Measurements from ENCODE around the gene LDB3.

LDB3 gene

GRCh38 chr10:86649471-86650150 is 18.7 kb upstream of the LDB3 start:
- Histone ChIP-seq H3K4me3 (no peak overlapping the region), H3K36me3 (no peaks in the 10 kb centered on the region), H3K4me2 (peak overlapping the region in 7 of 11 experiments; percentile 12 to 49 (median 37); a peak in 12 of 22 replicates), H3K9ac (no peak overlapping the region), H4K20me1 (no peaks in the 10 kb centered on the region; a peak in 1 of 22 replicates), H3K27ac (no peak overlapping the region), H3K9me3 (replicated peaks in 1 of 11) (no peaks in the 10 kb centered on the region), H3K27me3 (no peaks in the 10 kb centered on the region), H3K4me1 (peaks cover 0 to 26% (median 14%) of the 10 kb centered on the region in 10 experiments; a peak in 11 of 20 replicates)
- TF ChIP-seq Cebpa-rat (IDR thresholded peaks at IDR 0.05): no peak

GRCh38 chr10:86650151-86650550 is 18.2 kb upstream of the LDB3 start:
- no peaks in the 10 kb centered on the region for H3K9me3 ChIP-seq (replicated peaks in 1 of 11)
- no peaks in the 10 kb centered on the region for H3K27me3 ChIP-seq
- H3K27ac ChIP-seq: no peak overlapping the region
- no peaks in the 10 kb centered on the region; a peak in 1 of 22 replicates for H4K20me1 ChIP-seq
- no peaks in the 10 kb centered on the region for H3K36me3 ChIP-seq
- TF ChIP-seq Cebpa-rat (IDR thresholded peaks at IDR 0.05): no peak
- peak overlapping the region in 7 of 11 experiments; percentile 12 to 49 (median 37); a peak in 12 of 22 replicates for H3K4me2 ChIP-seq
- H3K9ac ChIP-seq: no peak overlapping the region
- peaks cover 0 to 26% (median 14%) of the 10 kb centered on the region in 10 experiments; a peak in 11 of 20 replicates for H3K4me1 ChIP-seq
- no peak overlapping the region for H3K4me3 ChIP-seq

GRCh38 chr10:86651021-86651471 is 17.3 kb upstream of the LDB3 start:
- H4K20me1 ChIP-seq: no peaks in the 10 kb centered on the region; a peak in 1 of 22 replicates
- H3K27me3 ChIP-seq: no peaks in the 10 kb centered on the region
- H3K4me1 ChIP-seq: peaks cover 0 to 26% (median 14%) of the 10 kb centered on the region in 10 experiments; a peak in 11 of 20 replicates
- H3K9ac ChIP-seq: no peak overlapping the region
- H3K4me3 ChIP-seq: no peak overlapping the region
- no peaks in the 10 kb centered on the region for H3K36me3 ChIP-seq
- TF ChIP-seq Cebpa-rat (IDR thresholded peaks at IDR 0.05): no peak
- no peak overlapping the region for H3K27ac ChIP-seq
- H3K4me2 ChIP-seq: peak overlapping the region in 6 of 11 experiments; percentile 5 to 17 (median 14); a peak in 4 of 22 replicates
- H3K9me3 ChIP-seq (replicated peaks in 1 of 11): no peaks in the 10 kb centered on the region

- peak overlapping the region in 4 of 11 experiments; percentile 5 to 17 (median 13); a peak in 2 of 22 replicates for H3K4me2 ChIP-seq
- H3K4me3 ChIP-seq: no peak overlapping the region
- no peaks in the 10 kb centered on the region for H3K27me3 ChIP-seq
- H3K4me1 ChIP-seq: peaks cover 0 to 26% (median 14%) of the 10 kb centered on the region in 10 experiments; a peak in 11 of 20 replicates
- H3K27ac ChIP-seq: no peak overlapping the region
- H3K9ac ChIP-seq: no peak overlapping the region
- no peaks in the 10 kb centered on the region for H3K36me3 ChIP-seq
- H3K9me3 ChIP-seq (replicated peaks in 1 of 11): no peaks in the 10 kb centered on the region
- H4K20me1 ChIP-seq: no peaks in the 10 kb centered on the region; a peak in 1 of 22 replicates
- TF ChIP-seq Cebpa-rat (IDR thresholded peaks at IDR 0.05): no peak
Observed at GRCh38 chr10:86651631-86652331, 16.5 kb upstream of the LDB3 start.

- TF ChIP-seq Cebpa-rat (IDR thresholded peaks at IDR 0.05): no peak
Observed at GRCh38 chr10:86652361-86653202, 15.7 kb upstream of the LDB3 start.

GRCh38 chr10:86653379-86653778 is 14.9 kb upstream of the LDB3 start:
- H3K4me1 ChIP-seq: peaks cover 0 to 26% (median 14%) of the 10 kb centered on the region in 10 experiments; a peak in 11 of 20 replicates
- no peaks in the 10 kb centered on the region for H3K36me3 ChIP-seq
- no peak overlapping the region for H3K27ac ChIP-seq
- H3K27me3 ChIP-seq: no peaks in the 10 kb centered on the region
- H3K9ac ChIP-seq: no peak overlapping the region
- no peak overlapping the region for H3K4me3 ChIP-seq
- TF ChIP-seq Cebpa-rat (IDR thresholded peaks at IDR 0.05): no peak
- H3K4me2 ChIP-seq: no peak overlapping the region
- no peaks in the 10 kb centered on the region for H3K9me3 ChIP-seq (replicated peaks in 1 of 11)
- H4K20me1 ChIP-seq: no peaks in the 10 kb centered on the region

More at GRCh38 chr10:86652361-86653202, 15.7 kb upstream of the LDB3 start:
- no peak overlapping the region for H3K27ac ChIP-seq
- no peak overlapping the region for H3K9ac ChIP-seq
- no peaks in the 10 kb centered on the region for H3K27me3 ChIP-seq
- H3K4me2 ChIP-seq: no peak overlapping the region
- H3K9me3 ChIP-seq (replicated peaks in 1 of 11): no peaks in the 10 kb centered on the region
- no peak overlapping the region for H3K4me3 ChIP-seq
- no peaks in the 10 kb centered on the region for H3K36me3 ChIP-seq
- H4K20me1 ChIP-seq: no peaks in the 10 kb centered on the region; a peak in 1 of 22 replicates
- peaks cover 0 to 26% (median 14%) of the 10 kb centered on the region in 10 experiments; a peak in 11 of 20 replicates for H3K4me1 ChIP-seq

- H3K4me2 ChIP-seq: no peak overlapping the region
- H3K4me1 ChIP-seq: peaks cover 0 to 26% (median 14%) of the 10 kb centered on the region in 10 experiments; a peak in 11 of 20 replicates
- TF ChIP-seq Cebpa-rat (IDR thresholded peaks at IDR 0.05): no peak
- no peaks in the 10 kb centered on the region for H3K27me3 ChIP-seq
- H3K36me3 ChIP-seq: no peaks in the 10 kb centered on the region
- H3K9me3 ChIP-seq (replicated peaks in 1 of 11): no peaks in the 10 kb centered on the region
- no peak overlapping the region for H3K27ac ChIP-seq
- no peaks in the 10 kb centered on the region for H4K20me1 ChIP-seq
- no peak overlapping the region for H3K9ac ChIP-seq
- no peak overlapping the region for H3K4me3 ChIP-seq
Observed at GRCh38 chr10:86653987-86654386, 14.3 kb upstream of the LDB3 start.

- no peaks in the 10 kb centered on the region for H3K9me3 ChIP-seq (replicated peaks in 1 of 11)
- H3K4me1 ChIP-seq: peaks cover 0 to 26% (median 13%) of the 10 kb centered on the region in 10 experiments; a peak in 11 of 20 replicates
- no peaks in the 10 kb centered on the region for H4K20me1 ChIP-seq
- no peak within 1 kb of the TSS for H3K4me3 ChIP-seq
- TF ChIP-seq Cebpa-rat (IDR thresholded peaks at IDR 0.05): no peak
- H3K36me3 ChIP-seq: no peaks in the 10 kb centered on the region
- no peaks in the 10 kb centered on the region for H3K27me3 ChIP-seq
- H3K4me2 ChIP-seq: no peak within 1 kb of the TSS
- H3K9ac ChIP-seq: no peak within 1 kb of the TSS
- H3K27ac ChIP-seq: no peak within 1 kb of the TSS
Observed at GRCh38 chr10:86654411-86655172, 13.7 kb upstream of the LDB3 start, which contains the start of gene OPN4. TSS of gene OPN4 (plus strand) at chr10:86654547. CDS start at chr10:86654784, 237 bp downstream.

Data from BLaER1 treated with 17β-estradiol and CSF1 and Interleukin-3, amounts not matched to agents 10 nM and 100 nM (cell line).